HG03025 (cell line): ENCODE results near the gene STEAP4.

ENCODE experiments used
- ATAC-seq: cut with Tn5 transposase; IDR thresholded peaks from one replicate; pipeline ENCODE4 v1.9.1; 2021; ENCODE audit warnings: mild to moderate bottlenecking, moderate library complexity; ENCODE audit not compliant: unreplicated experiment, low FRiP score

STEAP4 gene

GRCh38 chr7:88314061-88314491 is 7.4 kb upstream of the STEAP4 start:
- ATAC-seq, result no peak

- no peak for ATAC-seq
These were observed 5.5 kb upstream of the STEAP4 start for GRCh38 chr7:88312061-88312663.

GRCh38 chr7:88311675-88312036 is 5.0 kb upstream of the STEAP4 start:
- no peak for ATAC-seq

- ATAC-seq, result no peak
These were observed 4.4 kb upstream of the STEAP4 start for GRCh38 chr7:88310956-88311674.

GRCh38 chr7:88309819-88310218 is 3.1 kb upstream of the STEAP4 start:
- ATAC-seq, result no peak

- ATAC-seq, result no peak
These were observed 1.1 kb upstream of the STEAP4 start for GRCh38 chr7:88307823-88308222.

- no peak for ATAC-seq
These were observed 718 bp upstream of the STEAP4 start for GRCh38 chr7:88307412-88307811.

- no peak for ATAC-seq
These were observed 1.6 kb downstream of the STEAP4 start for GRCh38 chr7:88305044-88305443.

GRCh38 chr7:88302486-88302885 is 4.2 kb downstream of the STEAP4 start:
- ATAC-seq, result no peak

GRCh38 chr7:88301924-88302323 is 4.8 kb downstream of the STEAP4 start:
- ATAC-seq, result no peak

GRCh38 chr7:88300401-88300945 is 6.2 kb downstream of the STEAP4 start:
- no peak for ATAC-seq

- no peak for ATAC-seq
These were observed 7.6 kb downstream of the STEAP4 start for GRCh38 chr7:88299126-88299525.

GRCh38 chr7:88293866-88294265 is 12.8 kb downstream of the STEAP4 start:
- no peak for ATAC-seq

GRCh38 chr7:88291398-88292173 is 15.1 kb downstream of the STEAP4 start:
- no peak for ATAC-seq

GRCh38 chr7:88290491-88290890 is 16.2 kb downstream of the STEAP4 start:
- no peak for ATAC-seq

GRCh38 chr7:88289564-88290025 is 17.1 kb downstream of the STEAP4 start:
- no peak for ATAC-seq

- ATAC-seq, result no peak
These were observed 24.9 kb downstream of the STEAP4 start for GRCh38 chr7:88281749-88282148.

GRCh38 chr7:88280801-88281200 is 25.9 kb downstream of the STEAP4 start:
- ATAC-seq, result no peak

- no peak for ATAC-seq
These were observed 27.4 kb downstream of the STEAP4 start for GRCh38 chr7:88279323-88279722.

- ATAC-seq, result no peak
These were observed 27.8 kb downstream of the STEAP4 start for GRCh38 chr7:88278881-88279280.

- ATAC-seq, result no peak
These were observed 30.0 kb downstream of the STEAP4 start for GRCh38 chr7:88276605-88277153.
